Measurements from ENCODE around the gene LMO1. TPM values are rescaled to one million over a fixed set of nuclear protein-coding genes. Genes with fewer than 3 reads are reported as not detected.
A peak's percentile ranks its signal among the peaks of the same experiment; 100 is the strongest.

Gene LMO1
- total RNA-seq: 1.5 and 1.8 TPM in 2 replicates
- long read RNA-seq: 0 reads

DNA sequence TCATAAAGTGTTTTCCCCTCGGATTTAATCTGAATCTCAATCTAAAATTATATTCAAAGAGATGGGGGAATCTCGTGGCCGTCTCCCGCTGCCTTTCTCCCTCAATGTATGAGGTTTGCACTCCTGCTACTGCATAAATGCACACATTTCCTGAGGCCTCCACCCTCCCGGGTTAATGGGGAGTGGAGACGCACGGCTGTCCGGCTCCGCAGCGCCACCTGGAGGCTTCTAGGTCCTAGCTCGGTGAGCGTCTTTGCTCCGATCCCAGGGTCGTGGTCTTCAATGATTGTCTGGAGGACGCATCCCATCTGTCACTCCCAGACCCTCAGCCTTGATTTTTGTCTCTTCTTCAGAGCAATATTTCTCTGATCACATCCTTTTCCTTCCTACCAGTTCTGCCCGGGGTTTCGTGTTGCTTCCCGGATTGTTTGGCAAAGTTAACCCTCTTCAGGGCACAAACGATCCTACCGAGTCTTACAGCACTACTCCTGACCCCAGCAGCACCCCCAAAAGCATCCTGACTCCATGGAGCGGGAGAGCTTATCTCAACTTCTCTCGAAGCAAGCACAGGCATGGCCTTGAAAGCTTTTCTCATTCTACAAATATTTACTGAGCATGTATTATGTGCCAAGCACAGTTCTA is at the start of gene LMO1:
Gene LMO1 (minus strand): TSS at position 110 of the 642 bp plus-strand sequence. CDS start 516 bp downstream, outside the sequence.
- TF ChIP-seq, protein P1, sequence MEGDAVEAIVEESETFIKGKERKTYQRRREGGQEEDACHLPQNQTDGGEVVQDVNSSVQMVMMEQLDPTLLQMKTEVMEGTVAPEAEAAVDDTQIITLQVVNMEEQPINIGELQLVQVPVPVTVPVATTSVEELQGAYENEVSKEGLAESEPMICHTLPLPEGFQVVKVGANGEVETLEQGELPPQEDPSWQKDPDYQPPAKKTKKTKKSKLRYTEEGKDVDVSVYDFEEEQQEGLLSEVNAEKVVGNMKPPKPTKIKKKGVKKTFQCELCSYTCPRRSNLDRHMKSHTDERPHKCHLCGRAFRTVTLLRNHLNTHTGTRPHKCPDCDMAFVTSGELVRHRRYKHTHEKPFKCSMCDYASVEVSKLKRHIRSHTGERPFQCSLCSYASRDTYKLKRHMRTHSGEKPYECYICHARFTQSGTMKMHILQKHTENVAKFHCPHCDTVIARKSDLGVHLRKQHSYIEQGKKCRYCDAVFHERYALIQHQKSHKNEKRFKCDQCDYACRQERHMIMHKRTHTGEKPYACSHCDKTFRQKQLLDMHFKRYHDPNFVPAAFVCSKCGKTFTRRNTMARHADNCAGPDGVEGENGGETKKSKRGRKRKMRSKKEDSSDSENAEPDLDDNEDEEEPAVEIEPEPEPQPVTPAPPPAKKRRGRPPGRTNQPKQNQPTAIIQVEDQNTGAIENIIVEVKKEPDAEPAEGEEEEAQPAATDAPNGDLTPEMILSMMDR (conservative IDR thresholded peaks at IDR 0.05): peak; percentile 90
- no peaks in the 10 kb centered on the region for H3K9me3 Mint-ChIP-seq
- peak; percentile 95 for DNase-seq (ENCODE audit: low read depth, low spot score)
- H3K4me1 Mint-ChIP-seq: peaks cover 11% of the 10 kb centered on the region
- H3K36me3 Mint-ChIP-seq (ENCODE audit: low read depth): no peaks in the 10 kb centered on the region
- H3K27ac Mint-ChIP-seq (ENCODE audit: unreplicated experiment): no peak within 1 kb of the TSS
- peak within 1 kb of the TSS; percentile 89 for H3K4me3 Mint-ChIP-seq
- peaks cover 74% of the 10 kb centered on the region for H3K27me3 Mint-ChIP-seq (ENCODE audit: low read depth)

DNA sequence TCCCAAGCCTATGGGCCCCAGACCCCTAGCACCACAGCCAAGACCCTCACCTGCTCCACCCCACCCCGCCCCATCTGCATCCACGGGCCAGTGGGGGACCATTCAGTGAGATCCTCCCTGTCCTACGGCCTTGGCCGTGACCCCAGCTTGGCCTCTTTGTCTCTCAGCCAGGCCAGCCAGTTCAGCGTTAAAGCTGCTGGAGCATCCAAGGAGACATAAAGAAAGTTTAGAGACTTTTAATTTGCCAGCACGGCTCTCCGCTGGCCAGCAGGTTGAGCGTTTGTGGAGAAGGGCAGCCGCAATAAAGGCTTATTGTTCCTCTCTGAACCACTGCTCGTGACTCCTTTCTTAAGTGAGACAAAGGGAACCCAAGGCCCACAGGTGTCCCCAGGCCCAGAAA is 49.3 kb upstream of the LMO1 start:
- H3K4me3 Mint-ChIP-seq: no peak overlapping the region
- H3K36me3 Mint-ChIP-seq (ENCODE audit: low read depth): no peaks in the 10 kb centered on the region
- TF ChIP-seq, protein P1 (conservative IDR thresholded peaks at IDR 0.05): no peak

DNA sequence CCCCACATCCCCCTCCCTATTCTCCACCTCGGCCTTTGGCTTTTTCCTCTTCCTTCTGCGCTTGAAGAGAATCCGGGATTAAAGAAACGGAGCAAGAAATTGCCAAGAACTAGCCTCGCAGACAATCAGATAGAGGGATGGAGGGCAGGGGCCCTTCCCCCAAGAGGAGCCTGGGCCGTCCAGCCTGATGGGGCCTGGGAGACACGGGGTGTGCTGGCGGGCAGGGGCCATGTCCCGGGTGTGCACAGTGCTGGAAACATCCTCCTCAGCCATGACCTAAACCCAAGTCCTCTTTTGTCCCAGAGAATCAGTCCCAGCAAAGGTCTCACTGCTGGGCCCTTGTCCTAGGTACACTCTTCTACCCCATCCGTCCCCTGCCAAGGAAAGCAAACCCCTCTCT is 47.7 kb upstream of the LMO1 start:
- Mint-ChIP-seq H3K4me1 (peaks cover 7% of the 10 kb centered on the region), H3K27ac (ENCODE audit: unreplicated experiment) (no peak overlapping the region), H3K27me3 (ENCODE audit: low read depth) (peaks cover 18% of the 10 kb centered on the region), H3K9me3 (no peaks in the 10 kb centered on the region), H3K4me3 (no peak overlapping the region), H3K36me3 (ENCODE audit: low read depth) (no peaks in the 10 kb centered on the region)
- TF ChIP-seq, protein P1 (conservative IDR thresholded peaks at IDR 0.05): no peak
- no peak for DNase-seq (ENCODE audit: low read depth, low spot score)

More for the DNA sequence above, 49.3 kb upstream of the LMO1 start:
- peak; percentile 29 for DNase-seq (ENCODE audit: low read depth, low spot score)
- H3K4me1 Mint-ChIP-seq: peaks cover 7% of the 10 kb centered on the region
- no peaks in the 10 kb centered on the region for H3K9me3 Mint-ChIP-seq
- H3K27ac Mint-ChIP-seq (ENCODE audit: unreplicated experiment): no peak overlapping the region
- peaks cover 18% of the 10 kb centered on the region for H3K27me3 Mint-ChIP-seq (ENCODE audit: low read depth)

DNA sequence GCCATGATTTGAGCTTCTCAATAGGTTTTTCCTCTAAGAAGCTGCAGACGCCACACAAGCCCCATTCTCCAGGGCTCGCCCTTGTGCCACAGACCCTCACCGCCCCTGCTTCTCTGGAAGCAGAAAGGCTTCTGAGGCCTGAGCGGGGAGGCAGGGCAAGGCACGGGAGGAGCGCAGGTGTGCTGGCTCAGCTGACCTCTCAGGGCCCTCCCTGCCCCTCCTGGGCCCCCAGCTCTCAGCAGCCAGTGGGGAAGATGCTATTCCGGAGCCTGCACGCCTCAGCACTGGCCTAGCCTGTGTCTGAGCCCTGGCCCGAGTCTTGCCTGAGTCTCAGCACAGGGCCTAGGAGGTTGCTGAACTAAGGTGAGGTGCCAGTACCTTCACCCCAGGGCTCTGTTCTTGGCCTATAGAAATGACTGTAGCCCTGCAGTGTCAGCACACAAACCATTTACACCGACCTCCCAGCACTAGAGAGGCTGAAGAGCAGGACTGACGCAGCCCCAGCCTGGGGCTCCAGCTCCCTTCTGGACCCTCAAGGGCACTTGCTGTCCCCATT is 47.1 kb upstream of the LMO1 start:
- no peak for DNase-seq (ENCODE audit: low read depth, low spot score)
- H3K4me1 Mint-ChIP-seq: peaks cover 7% of the 10 kb centered on the region

DNA sequence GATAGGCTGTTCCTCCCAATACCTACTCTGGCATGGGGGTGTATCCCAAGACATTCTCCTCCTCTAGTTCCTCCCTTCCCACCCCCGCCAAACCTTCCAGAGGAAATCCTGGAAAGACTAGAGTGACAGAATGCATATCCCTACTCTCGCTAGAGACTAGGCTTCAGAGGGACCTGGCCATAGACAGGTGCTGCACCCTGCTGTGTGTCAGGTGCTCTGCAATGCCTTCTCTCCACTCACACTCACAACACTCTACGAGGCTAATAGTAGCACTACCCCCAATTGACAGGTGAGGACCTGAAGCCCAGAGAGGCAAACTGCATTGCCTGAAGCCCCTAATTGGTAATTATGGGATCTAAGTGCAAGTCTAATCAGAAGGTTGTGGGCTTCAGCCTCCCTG is 46.2 kb upstream of the LMO1 start:
- peaks cover 1% of the 10 kb centered on the region for H3K36me3 Mint-ChIP-seq (ENCODE audit: low read depth)
- H3K4me1 Mint-ChIP-seq: peaks cover 7% of the 10 kb centered on the region
- H3K4me3 Mint-ChIP-seq: no peak overlapping the region
- H3K27ac Mint-ChIP-seq (ENCODE audit: unreplicated experiment): no peak overlapping the region
- no peak for DNase-seq (ENCODE audit: low read depth, low spot score)
- peaks cover 1% of the 10 kb centered on the region for H3K9me3 Mint-ChIP-seq
- TF ChIP-seq, protein P1 (conservative IDR thresholded peaks at IDR 0.05): no peak
- H3K27me3 Mint-ChIP-seq (ENCODE audit: low read depth): peaks cover 13% of the 10 kb centered on the region

More for the DNA sequence above, 47.1 kb upstream of the LMO1 start:
- no peaks in the 10 kb centered on the region for H3K9me3 Mint-ChIP-seq
- TF ChIP-seq, protein P1 (conservative IDR thresholded peaks at IDR 0.05): no peak
- no peaks in the 10 kb centered on the region for H3K36me3 Mint-ChIP-seq (ENCODE audit: low read depth)
- H3K27ac Mint-ChIP-seq (ENCODE audit: unreplicated experiment): no peak overlapping the region
- H3K4me3 Mint-ChIP-seq: no peak overlapping the region
- peaks cover 14% of the 10 kb centered on the region for H3K27me3 Mint-ChIP-seq (ENCODE audit: low read depth)

All from neural crest cell (in vitro differentiated cells).